SU-DHL-6 (cell line): ENCODE results near the gene XRCC4.

ENCODE experiments used
- H2AFZ ChIP-seq: fragments of 200-600 bp; sonication (generic); 2 replicates; pipeline ENCODE4 v1.6.1; 2014; ENCODE audit warnings: low read depth, mild to moderate bottlenecking, moderate library complexity, mixed read lengths, antibody characterized with exemption, low read length; ENCODE audit not compliant: severe bottlenecking
- H3F3A ChIP-seq: fragments of 200-600 bp; shearing (Covaris generic); 2 replicates; pipeline ENCODE4 v1.6.0; 2016; ENCODE audit warnings: antibody characterized with exemption, mild to moderate bottlenecking; ENCODE audit not compliant: insufficient read depth
- H3K27ac ChIP-seq: fragments of 200-600 bp; sonication (generic); 2 replicates; pipeline ENCODE4 v1.5.1; 2016; ENCODE audit warnings: low read depth, mild to moderate bottlenecking, low read length, moderate library complexity, mixed read lengths
- H3K27me3 ChIP-seq: fragments of 200-600 bp; sonication (generic), shearing (Covaris generic); 2 replicates; pipeline ENCODE4 v1.6.0; 2014; ENCODE audit warnings: mild to moderate bottlenecking, low read length
- H3K36me3 ChIP-seq: fragments of 200-600 bp; sonication (generic); 2 replicates; pipeline ENCODE4 v1.6.1; 2014; ENCODE audit warnings: mild to moderate bottlenecking, low read length, mixed read lengths
- H3K4me2 ChIP-seq: fragments of 300-600, 200-600 bp; shearing (Covaris generic), sonication (generic); 2 replicates; pipeline ENCODE4 v1.6.0; 2014; ENCODE audit warnings: low read length, low read depth, mild to moderate bottlenecking; ENCODE audit not compliant: poor library complexity, severe bottlenecking
- H3K4me3 ChIP-seq: fragments of 200-600 bp; sonication (generic); 2 replicates; pipeline ENCODE4 v1.5.1; 2014; ENCODE audit warnings: antibody characterized with exemption, low read length, mild to moderate bottlenecking, mixed read lengths; ENCODE audit not compliant: insufficient read depth, poor library complexity, severe bottlenecking
- H3K79me2 ChIP-seq: fragments of 200-600 bp; sonication (generic); 2 replicates; pipeline ENCODE4 v1.6.1; 2014; ENCODE audit warnings: mild to moderate bottlenecking, low read length, moderate library complexity; ENCODE audit not compliant: insufficient read depth
- H3K9ac ChIP-seq: fragments of 200-600 bp; sonication (generic); 2 replicates; pipeline ENCODE4 v1.7.0; 2014; ENCODE audit warnings: mild to moderate bottlenecking, low read length
- H3K9me2 ChIP-seq: fragments of 200-600 bp; sonication (generic); replicated peaks from 2 replicates; pipeline ENCODE4 v1.6.1; 2014; ENCODE audit warnings: low read length; ENCODE audit not compliant: insufficient read depth
- H3K9me3 ChIP-seq: fragments of 200-600 bp; sonication (generic); 2 replicates; pipeline ENCODE4 v1.6.1; 2014; ENCODE audit warnings: low read length, mixed read lengths; ENCODE audit not compliant: insufficient read depth
- H4K20me1 ChIP-seq: fragments of 200-600 bp; sonication (generic); 2 replicates; pipeline ENCODE4 v1.6.1; 2014; ENCODE audit warnings: low read depth, mild to moderate bottlenecking, antibody characterized with exemption, low read length, moderate library complexity, mixed read lengths
- EZH2phosphoT487 ChIP-seq: fragments of 200-600 bp; sonication (generic), shearing (Covaris generic); conservative IDR thresholded peaks from 2 replicates; pipeline ENCODE4 v1.6.1; 2018; ENCODE audit warnings: mild to moderate bottlenecking, antibody characterized with exemption, low read length, moderate library complexity, mixed read lengths
- TF ChIP-seq, protein P1 (sequence below): fragments of 200-600 bp; sonication (generic); IDR thresholded peaks from one replicate; pipeline ENCODE4 v1.5.1; 2017; ENCODE audit warnings: antibody characterized with exemption, mild to moderate bottlenecking, low read length, moderate library complexity; ENCODE audit not compliant: insufficient read depth, poor library complexity, severe bottlenecking

The XRCC4 gene

DNA sequence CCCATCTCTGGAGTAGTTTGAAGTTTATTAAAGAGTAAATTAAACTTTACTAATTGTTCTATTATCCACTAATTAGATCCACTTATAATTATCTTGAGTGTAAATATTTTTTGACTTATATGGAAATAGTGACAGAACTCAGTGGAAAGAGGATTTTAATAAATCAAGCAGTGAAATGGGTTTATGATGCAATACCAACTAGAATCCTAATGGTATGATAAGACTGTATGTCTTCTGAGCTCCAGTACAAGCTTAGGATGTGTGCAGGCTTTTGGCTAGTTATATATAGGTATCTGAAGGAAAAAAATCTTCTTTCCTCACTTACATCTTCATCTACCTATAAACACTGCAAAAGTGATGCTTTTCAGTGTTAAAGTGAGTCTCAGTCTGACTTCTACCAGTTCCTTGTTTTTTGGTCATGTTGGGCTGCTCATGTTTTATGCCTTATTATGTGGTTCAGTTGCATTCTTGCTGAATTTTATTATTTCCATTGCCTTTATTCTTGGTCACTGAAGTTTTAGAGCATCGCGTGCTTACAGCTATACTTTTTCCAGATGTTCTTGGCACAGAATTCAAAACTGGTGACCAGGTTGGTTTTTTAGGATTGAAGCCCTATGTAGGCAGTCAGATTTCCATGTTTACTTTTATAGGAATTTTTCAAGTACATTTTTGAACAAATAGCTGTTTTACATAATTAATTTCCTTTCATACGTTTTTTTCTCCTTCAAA lies 30.5 kb downstream of the XRCC4 start:
- no peaks in the 10 kb centered on the region for H3K27me3 ChIP-seq
- H3K36me3 ChIP-seq: peaks cover 18% of the 10 kb centered on the region; the same call in 1 of the 2 replicates
- H3K27ac ChIP-seq: no peak overlapping the region
- no peak for TF ChIP-seq EZH2phosphoT487
- TF ChIP-seq, protein P1, sequence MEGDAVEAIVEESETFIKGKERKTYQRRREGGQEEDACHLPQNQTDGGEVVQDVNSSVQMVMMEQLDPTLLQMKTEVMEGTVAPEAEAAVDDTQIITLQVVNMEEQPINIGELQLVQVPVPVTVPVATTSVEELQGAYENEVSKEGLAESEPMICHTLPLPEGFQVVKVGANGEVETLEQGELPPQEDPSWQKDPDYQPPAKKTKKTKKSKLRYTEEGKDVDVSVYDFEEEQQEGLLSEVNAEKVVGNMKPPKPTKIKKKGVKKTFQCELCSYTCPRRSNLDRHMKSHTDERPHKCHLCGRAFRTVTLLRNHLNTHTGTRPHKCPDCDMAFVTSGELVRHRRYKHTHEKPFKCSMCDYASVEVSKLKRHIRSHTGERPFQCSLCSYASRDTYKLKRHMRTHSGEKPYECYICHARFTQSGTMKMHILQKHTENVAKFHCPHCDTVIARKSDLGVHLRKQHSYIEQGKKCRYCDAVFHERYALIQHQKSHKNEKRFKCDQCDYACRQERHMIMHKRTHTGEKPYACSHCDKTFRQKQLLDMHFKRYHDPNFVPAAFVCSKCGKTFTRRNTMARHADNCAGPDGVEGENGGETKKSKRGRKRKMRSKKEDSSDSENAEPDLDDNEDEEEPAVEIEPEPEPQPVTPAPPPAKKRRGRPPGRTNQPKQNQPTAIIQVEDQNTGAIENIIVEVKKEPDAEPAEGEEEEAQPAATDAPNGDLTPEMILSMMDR: no peak
- H3F3A ChIP-seq: no peaks in the 10 kb centered on the region
- no peak overlapping the region for H2AFZ ChIP-seq
- no peaks in the 10 kb centered on the region for H3K9me2 ChIP-seq
- H3K4me3 ChIP-seq: no peak overlapping the region
- no peaks in the 10 kb centered on the region for H3K9me3 ChIP-seq
- no peaks in the 10 kb centered on the region for H3K79me2 ChIP-seq
- no peak overlapping the region for H3K9ac ChIP-seq
- no peaks in the 10 kb centered on the region for H4K20me1 ChIP-seq
- no peak overlapping the region for H3K4me2 ChIP-seq

DNA sequence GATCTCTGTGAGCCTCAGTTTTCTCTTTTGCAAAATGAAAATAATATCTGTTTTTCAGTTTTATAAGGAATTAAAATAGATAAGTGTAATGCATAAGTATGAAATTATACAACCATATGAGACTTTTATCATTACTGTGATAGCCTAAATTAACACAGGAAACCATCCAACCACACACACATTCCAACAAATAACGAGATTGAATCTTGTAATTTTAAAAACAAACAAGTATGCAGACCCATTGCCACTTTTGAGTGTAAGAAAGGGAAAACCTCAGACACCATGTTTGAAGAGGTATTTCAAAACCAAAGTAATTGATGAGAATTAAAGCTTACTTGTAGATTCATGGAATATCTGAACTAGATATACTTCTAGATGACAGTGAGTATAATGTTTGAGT lies 32.0 kb downstream of the XRCC4 start:
- Histone ChIP-seq H3K36me3 (peaks cover 18% of the 10 kb centered on the region; the same call in 1 of the 2 replicates), H3K4me3 (no peak overlapping the region), H3K79me2 (no peaks in the 10 kb centered on the region), H3K9ac (no peak overlapping the region), H4K20me1 (no peaks in the 10 kb centered on the region), H3F3A (no peaks in the 10 kb centered on the region), H3K27ac (no peak overlapping the region), H2AFZ (no peak overlapping the region), H3K9me2 (no peaks in the 10 kb centered on the region), H3K27me3 (no peaks in the 10 kb centered on the region), H3K9me3 (no peaks in the 10 kb centered on the region), H3K4me2 (no peak overlapping the region)
- TF ChIP-seq, protein P1: no peak

DNA sequence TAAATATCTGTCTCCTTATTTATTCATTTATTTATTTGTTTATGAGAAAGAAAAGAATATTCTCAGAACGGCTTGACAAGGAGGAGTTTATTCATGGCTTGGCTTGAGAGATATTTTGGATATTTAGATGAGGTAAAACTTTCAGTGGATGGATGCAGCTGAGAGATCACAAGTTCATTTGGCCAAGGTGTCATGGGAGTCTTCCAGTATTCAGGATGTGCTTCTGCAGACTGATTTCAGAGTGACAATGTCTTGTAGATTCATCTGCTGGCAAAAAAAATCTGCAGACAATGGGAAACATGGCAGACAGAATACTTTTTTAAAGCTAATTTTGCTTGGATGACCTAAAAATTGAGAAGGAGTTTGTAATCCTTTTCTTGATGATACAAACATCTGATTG lies 38.5 kb downstream of the XRCC4 start:
- no peak overlapping the region for H3K4me2 ChIP-seq
- peaks cover 16% of the 10 kb centered on the region for H3K36me3 ChIP-seq
- H3K9ac ChIP-seq: no peak overlapping the region
- no peaks in the 10 kb centered on the region for H4K20me1 ChIP-seq
- H3K27ac ChIP-seq: no peak overlapping the region
- H3K27me3 ChIP-seq: no peaks in the 10 kb centered on the region
- no peaks in the 10 kb centered on the region for H3K9me2 ChIP-seq
- H2AFZ ChIP-seq: no peak overlapping the region
- no peaks in the 10 kb centered on the region for H3K79me2 ChIP-seq
- H3F3A ChIP-seq: no peaks in the 10 kb centered on the region
- TF ChIP-seq, protein P1: no peak
- no peak for TF ChIP-seq EZH2phosphoT487
- H3K4me3 ChIP-seq: no peak overlapping the region
- H3K9me3 ChIP-seq: no peaks in the 10 kb centered on the region
